Activated T-helper 1 cell treated with anti-CD3 and anti-CD28 coated beads, Interleukin-2, amount 50 U/mL, for 16 hours (primary cell): Measurements from ENCODE around the gene ZNF224.

Source experiments
- DNase-seq, 2 donors: peaks; one replicate each; pipeline ENCODE4 v3.0.0-alpha.2; 2020; ENCODE audit warnings: low read depth in 1 of 2, low spot score in 1 of 2

ZNF224 gene

GRCh38 chr19:44093931-44094765, at the start of gene ZNF224:
TSS of gene ZNF224 (plus strand) at chr19:44094361. CDS start at chr19:44097874, 3,513 bp downstream.
- peak; percentile 59 to 69 for DNase-seq

- DNase-seq: no peak
Measured at GRCh38 chr19:44050740-44051649, 43.2 kb upstream of the ZNF224 start.

GRCh38 chr19:44051650-44052402, 42.3 kb upstream of the ZNF224 start, which contains the start of gene ZNF223:
TSS of gene ZNF223 (plus strand) at chr19:44052036. CDS start at chr19:44055177, 3,141 bp downstream.
- DNase-seq: peak; percentile 48 to 50

- no peak for DNase-seq
Measured at GRCh38 chr19:44055870-44056269, 38.3 kb upstream of the ZNF224 start.

- DNase-seq: no peak
Measured at GRCh38 chr19:44059229-44059628, 34.9 kb upstream of the ZNF224 start.

- DNase-seq: no peak
Measured at GRCh38 chr19:44061038-44061437, 33.1 kb upstream of the ZNF224 start.

- DNase-seq: no peak
Measured at GRCh38 chr19:44066305-44066704, 27.9 kb upstream of the ZNF224 start.

- DNase-seq: no peak
Measured at GRCh38 chr19:44069415-44069814, 24.7 kb upstream of the ZNF224 start.

GRCh38 chr19:44071824-44072542, 22.2 kb upstream of the ZNF224 start, which contains the start of gene ZNF284:
TSS of gene ZNF284 (plus strand) at chr19:44072159. CDS start at chr19:44076390, 4,231 bp downstream.
- peak; percentile 61 to 69 for DNase-seq

- DNase-seq: no peak
Measured at GRCh38 chr19:44072543-44073401, 21.4 kb upstream of the ZNF224 start.

GRCh38 chr19:44076325-44076724, 17.8 kb upstream of the ZNF224 start:
- no peak for DNase-seq

GRCh38 chr19:44092108-44092507, 2.1 kb upstream of the ZNF224 start:
- DNase-seq: no peak

- no peak for DNase-seq
Measured at GRCh38 chr19:44107751-44108150, 13.6 kb downstream of the ZNF224 start.

- DNase-seq: no peak
Measured at GRCh38 chr19:44109458-44109857, 15.3 kb downstream of the ZNF224 start.

GRCh38 chr19:44111910-44112463, 17.8 kb downstream of the ZNF224 start:
- no peak for DNase-seq

GRCh38 chr19:44112802-44113137, 18.6 kb downstream of the ZNF224 start:
- no peak for DNase-seq

- DNase-seq: peak; percentile 56 to 71
Measured at GRCh38 chr19:44113138-44113783, 19.1 kb downstream of the ZNF224 start, which contains the start of gene ZNF225. TSS of gene ZNF225 (plus strand) at chr19:44113399. CDS start at chr19:44115828, 2,429 bp downstream.

- no peak for DNase-seq
Measured at GRCh38 chr19:44113784-44114390, 19.7 kb downstream of the ZNF224 start.
